A673 (cell line): ENCODE data around the gene OLAH. TPM values are rescaled to one million over a fixed set of nuclear protein-coding genes. Genes with fewer than 3 reads are reported as not detected.

Experiments
- BruUV-seq: library from RNA; stranded (reverse); fragments of 400-500 nt; replicated peaks from 2 replicates; lab custom pipeline; 2021; lab: Mats Ljungman, UMichigan
- CTCF ChIA-PET: fragments of 300-600 bp; sonication (Branson Sonifier 250); formaldehyde crosslinking; loops from one replicate; lab custom pipeline; 2022; ENCODE audit warnings: antibody characterized with exemption; lab: Charles Lee
- POLR2A ChIA-PET: fragments of 300-600 bp; sonication (Branson Sonifier 250); formaldehyde crosslinking; loops from one replicate; lab custom pipeline; 2022; ENCODE audit warnings: antibody characterized with exemption; ENCODE audit not compliant: low non-redundant PET; lab: Charles Lee
- DNase-seq: peaks from one replicate; pipeline ENCODE4 v3.0.0-alpha.2; 2015; ENCODE audit warnings: low spot score
- H3K27ac ChIP-seq: fragments of 200-600 bp; sonication (generic); 2 replicates; pipeline ENCODE4 v1.5.1; 2016; ENCODE audit warnings: mixed run types, low read depth, mild to moderate bottlenecking, mixed read lengths, antibody characterized with exemption, low read length; ENCODE audit not compliant: poor library complexity, severe bottlenecking
- H3K27me3 ChIP-seq: fragments of 200-600 bp; sonication (generic); replicated peaks from 2 replicates; pipeline ENCODE4 v1.6.1; 2017; ENCODE audit warnings: mixed run types, low read depth, mild to moderate bottlenecking, mixed read lengths, antibody characterized with exemption, low read length; ENCODE audit not compliant: insufficient read depth, poor library complexity
- H3K36me3 ChIP-seq: fragments of 200-600 bp; sonication (generic); 2 replicates; pipeline ENCODE4 v1.6.1; 2016; ENCODE audit warnings: mixed run types, mild to moderate bottlenecking, mixed read lengths, antibody characterized with exemption, low read length; ENCODE audit not compliant: insufficient read depth, poor library complexity, severe bottlenecking
- H3K4me1 ChIP-seq: fragments of 200-600 bp; sonication (generic); 2 replicates; pipeline ENCODE4 v1.6.1; 2017; ENCODE audit warnings: mixed run types, mild to moderate bottlenecking, mixed read lengths, antibody characterized with exemption, low read length; ENCODE audit not compliant: insufficient read depth, poor library complexity, severe bottlenecking
- H3K4me3 ChIP-seq: fragments of 200-600 bp; sonication (generic); 2 replicates; pipeline ENCODE4 v1.5.1; 2016; ENCODE audit warnings: low read depth, mixed run types, mild to moderate bottlenecking, mixed read lengths, low read length; ENCODE audit not compliant: poor library complexity, severe bottlenecking
- H3K9me3 ChIP-seq: fragments of 200-600 bp; sonication (generic); 2 replicates; pipeline ENCODE4 v1.6.1; 2016; ENCODE audit warnings: mixed run types, low read depth, mild to moderate bottlenecking, mixed read lengths, antibody characterized with exemption, low read length; ENCODE audit not compliant: poor library complexity, severe bottlenecking
- CTCF ChIP-seq: fragments of 300-800, 200-600 bp; sonication (generic); conservative IDR thresholded peaks from 2 replicates; pipeline ENCODE4 v1.5.1; 2017; ENCODE audit warnings: low read depth, mild to moderate bottlenecking, antibody characterized with exemption, low read length, moderate library complexity, mixed read lengths
- EZH2 ChIP-seq: fragments of 200-600 bp; sonication (generic); IDR thresholded peaks from 2 replicates; pipeline ENCODE4 v1.6.1; 2017; ENCODE audit warnings: borderline replicate concordance, low read depth, mild to moderate bottlenecking, mixed read lengths, antibody characterized with exemption, low read length; ENCODE audit not compliant: poor library complexity, severe bottlenecking
- intact Hi-C: fragments of 100-400 bp; cut with micrococcal nuclease; formaldehyde crosslinking; loops from one replicate; pipeline ENCODE4 v1.10.0; 2022; ENCODE audit not compliant: unreplicated experiment
- total RNA-seq: library from RNA; stranded (reverse); gene quantifications from 2 replicates; pipeline ENCODE4 v1.2.3, GENCODE V29; 2021

OLAH gene
- total RNA-seq, 1 experiment from 2014 or later = 1.6 TPM

GRCh38 chr10:15068802-15069201 is 25.1 kb downstream of the OLAH start:
- peaks cover 5% of the 10 kb centered on the region for H3K9me3 ChIP-seq
- H3K4me3 ChIP-seq = no peak overlapping the region
- H3K27ac ChIP-seq = no peak overlapping the region
- ChIA-PET CTCF (no interaction called here), POLR2A (no interaction called here)
- H3K27me3 ChIP-seq = no peaks in the 10 kb centered on the region
- no TSS peak for BruUV-seq
- H3K4me1 ChIP-seq = no peaks in the 10 kb centered on the region
- intact Hi-C loops = no loop called here
- DNase-seq = no peak
- H3K36me3 ChIP-seq = no peaks in the 10 kb centered on the region
- TF ChIP-seq EZH2 = no peak
- no peak for TF ChIP-seq CTCF

- DNase-seq = no peak
- no peaks in the 10 kb centered on the region for H3K27me3 ChIP-seq
- H3K4me3 ChIP-seq = no peak overlapping the region
- CTCF ChIA-PET = no interaction called here
- H3K36me3 ChIP-seq = no peaks in the 10 kb centered on the region
- H3K27ac ChIP-seq = no peak overlapping the region
- intact Hi-C loops = no loop called here
- H3K4me1 ChIP-seq = no peaks in the 10 kb centered on the region
- no peak for TF ChIP-seq CTCF
- no peak for TF ChIP-seq EZH2
- peaks cover 5% of the 10 kb centered on the region for H3K9me3 ChIP-seq
- BruUV-seq = no TSS peak
- POLR2A ChIA-PET = interaction anchor here (0.6 kb wide), 1 partner anchor 11 kb away, joined by 4 read pairs; no protein-coding TSS in a partner anchor
These were observed 25.5 kb downstream of the OLAH start for GRCh38 chr10:15069230-15069629.

- ChIA-PET POLR2A (no interaction called here), CTCF (no interaction called here)
- TF ChIP-seq EZH2 = no peak
- TF ChIP-seq CTCF = no peak
- no peak for DNase-seq
- Histone ChIP-seq H3K36me3 (no peaks in the 10 kb centered on the region), H3K27me3 (no peaks in the 10 kb centered on the region), H3K4me3 (no peak overlapping the region), H3K9me3 (peaks cover 5% of the 10 kb centered on the region), H3K4me1 (no peaks in the 10 kb centered on the region), H3K27ac (no peak overlapping the region)
- intact Hi-C loops = no loop called here
- no TSS peak for BruUV-seq
These were observed 28.6 kb downstream of the OLAH start for GRCh38 chr10:15072358-15072757.
